Measurements from ENCODE around the gene AR. TPM values are rescaled to one million over a fixed set of nuclear protein-coding genes. Genes with fewer than 3 reads are reported as not detected.

The AR gene
- total and polyA plus RNA-seq, 2 donors (not counting 3 experiments of a cell fraction or from before 2014, with no cell fraction given): 9.3 to 16.0 TPM

DNA sequence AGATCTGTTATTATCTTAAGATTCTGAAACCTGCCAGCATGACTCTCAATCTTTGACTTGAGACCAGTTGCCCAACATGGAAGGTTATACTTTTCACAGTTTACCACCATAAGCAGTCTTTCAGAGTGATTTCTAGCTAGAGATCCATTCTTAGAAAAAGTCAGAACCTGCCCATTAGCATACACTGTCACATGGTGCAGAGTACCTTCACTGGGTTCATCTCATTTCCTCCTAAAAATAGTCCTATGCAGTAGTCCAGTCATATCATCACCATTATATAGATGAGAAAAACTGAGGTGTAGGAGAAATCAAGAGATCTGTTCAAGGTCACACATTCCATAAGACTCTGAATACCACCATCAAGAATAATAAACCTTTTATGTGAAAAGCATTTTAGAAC lies 153.6 kb downstream of the AR start:
- intact Hi-C loops (cut with micrococcal nuclease) (no loop called here), dilution Hi-C loops (cut with MboI; ENCODE audit: extremely low pct_ligation_motif_present, low sequenced_read_pairs) (no loop called here)
- no peak overlapping the region for H3K9ac ChIP-seq (replicated peaks; ENCODE audit: extremely low read depth, insufficient read depth, low read length)
- no TSS peak for BruUV-seq (replicated peaks)
- no peak for TF ChIP-seq JUN (IDR thresholded peaks at IDR 0.05; ENCODE audit: borderline replicate concordance, insufficient read depth, insufficient read length, low read depth)
- TF ChIP-seq MYC (IDR thresholded peaks at IDR 0.05; ENCODE audit: low read depth, low read length): no peak
- no peak for FAIRE-seq
- H3K4me3 ChIP-seq (replicated peaks in 1 of 3; ENCODE audit: insufficient read depth in 1 of 3, low read depth in 1 of 3, low read length in 3 of 3): no peak overlapping the region
- H3K27me3 ChIP-seq (ENCODE audit: control insufficient read depth in 2 of 2, insufficient read depth in 2 of 2, low read length in 2 of 2): no peaks in the 10 kb centered on the region
- no peak overlapping the region for H2AFZ ChIP-seq (ENCODE audit: low read depth, low read length)
- no peak overlapping the region for H3K27ac ChIP-seq (ENCODE audit: insufficient read depth, low read depth, low read length)
- no peaks in the 10 kb centered on the region for H3K9me1 ChIP-seq (replicated peaks; ENCODE audit: control insufficient read depth, extremely low read depth, insufficient read depth, low read length)
- ChIA-PET CTCF (no interaction called here), POLR2A (no interaction called here)
- no peaks in the 10 kb centered on the region for H3K9me3 ChIP-seq (replicated peaks; ENCODE audit: control insufficient read depth, insufficient read depth, low read length)
- no peaks in the 10 kb centered on the region for H3K36me3 ChIP-seq (ENCODE audit: control insufficient read depth in 2 of 2, extremely low read depth in 1 of 2, insufficient read depth in 2 of 2, low read length in 2 of 2)
- H3K4me2 ChIP-seq (ENCODE audit: insufficient read depth, low read length): no peak overlapping the region
- H3K79me2 ChIP-seq (ENCODE audit: control insufficient read depth, insufficient read depth, low read length): no peaks in the 10 kb centered on the region
- no peaks in the 10 kb centered on the region for H3K4me1 ChIP-seq (ENCODE audit: control insufficient read depth, extremely low read depth, insufficient read depth, low read length)
- DNase-seq (ENCODE audit: low read depth, low spot score): no peak
- H4K20me1 ChIP-seq (replicated peaks; ENCODE audit: control insufficient read depth, extremely low read depth, insufficient read depth, low read length): no peaks in the 10 kb centered on the region

- POLR2A ChIA-PET: no interaction called here
- H3K27ac ChIP-seq (ENCODE audit: insufficient read depth, low read depth, low read length): no peak overlapping the region
- H3K9ac ChIP-seq (replicated peaks; ENCODE audit: extremely low read depth, insufficient read depth, low read length): no peak overlapping the region
- H3K9me3 ChIP-seq (replicated peaks; ENCODE audit: control insufficient read depth, insufficient read depth, low read length): no peaks in the 10 kb centered on the region
- H3K9me1 ChIP-seq (replicated peaks; ENCODE audit: control insufficient read depth, extremely low read depth, insufficient read depth, low read length): no peaks in the 10 kb centered on the region
- FAIRE-seq: no peak
- dilution Hi-C loops (cut with MboI; ENCODE audit: extremely low pct_ligation_motif_present, low sequenced_read_pairs): no loop called here
- no peaks in the 10 kb centered on the region for H3K4me1 ChIP-seq (ENCODE audit: control insufficient read depth, extremely low read depth, insufficient read depth, low read length)
- H3K27me3 ChIP-seq (ENCODE audit: control insufficient read depth in 2 of 2, insufficient read depth in 2 of 2, low read length in 2 of 2): no peaks in the 10 kb centered on the region
- no TSS peak for BruUV-seq (replicated peaks)
- no peaks in the 10 kb centered on the region for H3K79me2 ChIP-seq (ENCODE audit: control insufficient read depth, insufficient read depth, low read length)
- H2AFZ ChIP-seq (ENCODE audit: low read depth, low read length): no peak overlapping the region
- no peaks in the 10 kb centered on the region for H3K36me3 ChIP-seq (ENCODE audit: control insufficient read depth in 2 of 2, extremely low read depth in 1 of 2, insufficient read depth in 2 of 2, low read length in 2 of 2)
- CTCF ChIA-PET: no interaction called here
- H4K20me1 ChIP-seq (replicated peaks; ENCODE audit: control insufficient read depth, extremely low read depth, insufficient read depth, low read length): no peaks in the 10 kb centered on the region
- TF ChIP-seq JUN (IDR thresholded peaks at IDR 0.05; ENCODE audit: borderline replicate concordance, insufficient read depth, insufficient read length, low read depth) (no peak), GATA2 (IDR thresholded peaks at IDR 0.05; ENCODE audit: insufficient read depth, insufficient read length, low read depth, low read length) (no peak)
- intact Hi-C loops (cut with micrococcal nuclease): no loop called here
- no peak overlapping the region for H3K4me3 ChIP-seq (replicated peaks in 1 of 3; ENCODE audit: insufficient read depth in 1 of 3, low read depth in 1 of 3, low read length in 3 of 3)
- H3K4me2 ChIP-seq (ENCODE audit: insufficient read depth, low read length): no peak overlapping the region
- DNase-seq (ENCODE audit: low read depth, low spot score): no peak
These were observed 156.8 kb downstream of the AR start for GRCh38 chrX:67700602-67701001.
